ENCODE measurements around the gene SLC13A3.
A peak's percentile ranks its signal among the peaks of the same experiment; 100 is the strongest.

The SLC13A3 gene, protein sequence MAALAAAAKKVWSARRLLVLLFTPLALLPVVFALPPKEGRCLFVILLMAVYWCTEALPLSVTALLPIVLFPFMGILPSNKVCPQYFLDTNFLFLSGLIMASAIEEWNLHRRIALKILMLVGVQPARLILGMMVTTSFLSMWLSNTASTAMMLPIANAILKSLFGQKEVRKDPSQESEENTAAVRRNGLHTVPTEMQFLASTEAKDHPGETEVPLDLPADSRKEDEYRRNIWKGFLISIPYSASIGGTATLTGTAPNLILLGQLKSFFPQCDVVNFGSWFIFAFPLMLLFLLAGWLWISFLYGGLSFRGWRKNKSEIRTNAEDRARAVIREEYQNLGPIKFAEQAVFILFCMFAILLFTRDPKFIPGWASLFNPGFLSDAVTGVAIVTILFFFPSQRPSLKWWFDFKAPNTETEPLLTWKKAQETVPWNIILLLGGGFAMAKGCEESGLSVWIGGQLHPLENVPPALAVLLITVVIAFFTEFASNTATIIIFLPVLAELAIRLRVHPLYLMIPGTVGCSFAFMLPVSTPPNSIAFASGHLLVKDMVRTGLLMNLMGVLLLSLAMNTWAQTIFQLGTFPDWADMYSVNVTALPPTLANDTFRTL

DNA sequence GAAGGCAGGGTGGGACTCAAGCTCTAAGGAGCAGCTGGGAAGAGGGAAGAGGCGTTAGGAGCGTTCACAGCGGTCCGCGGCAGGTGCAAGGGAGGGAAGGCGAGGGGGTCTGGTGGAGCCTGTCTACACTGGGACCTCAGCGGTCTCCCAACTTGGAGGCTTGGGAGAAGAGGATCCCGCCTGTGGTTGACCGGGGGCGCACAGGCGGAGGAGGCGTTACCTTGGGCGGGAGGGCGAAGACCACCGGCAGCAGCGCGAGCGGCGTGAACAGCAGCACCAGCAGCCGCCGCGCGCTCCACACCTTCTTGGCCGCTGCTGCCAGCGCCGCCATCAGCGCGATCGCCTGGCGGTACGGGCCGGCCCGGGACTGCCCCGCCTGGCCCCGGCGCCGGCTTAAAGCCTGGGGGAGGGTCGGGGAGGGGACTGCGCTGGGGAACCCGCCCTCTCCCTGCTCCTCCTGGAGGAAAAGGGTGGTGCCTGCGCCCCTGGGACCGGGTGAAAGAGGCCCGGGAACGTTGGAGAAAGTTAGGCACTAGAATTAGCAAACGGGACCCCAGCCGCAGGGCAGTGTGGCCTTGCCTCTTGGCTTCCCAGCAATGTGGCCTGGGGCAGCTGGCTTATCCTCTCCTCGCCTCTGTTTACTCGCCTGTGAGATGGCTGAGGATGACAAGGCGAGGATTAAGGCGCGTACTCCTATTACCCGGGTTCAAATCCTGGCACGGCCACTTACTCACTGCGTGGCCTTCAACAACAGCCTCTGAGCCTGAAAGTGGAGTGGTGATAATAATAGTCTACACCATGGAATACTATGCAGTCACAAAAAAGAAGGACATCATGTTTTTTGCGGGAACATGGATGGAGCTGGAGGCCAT lies at the start of gene SLC13A3:
Gene SLC13A3 (minus strand): TSS at position 369 of the 872 bp plus-strand sequence. CDS start 38 bp downstream, at position 331.
- no peak for DNase-seq (ENCODE audit: low read depth)

DNA sequence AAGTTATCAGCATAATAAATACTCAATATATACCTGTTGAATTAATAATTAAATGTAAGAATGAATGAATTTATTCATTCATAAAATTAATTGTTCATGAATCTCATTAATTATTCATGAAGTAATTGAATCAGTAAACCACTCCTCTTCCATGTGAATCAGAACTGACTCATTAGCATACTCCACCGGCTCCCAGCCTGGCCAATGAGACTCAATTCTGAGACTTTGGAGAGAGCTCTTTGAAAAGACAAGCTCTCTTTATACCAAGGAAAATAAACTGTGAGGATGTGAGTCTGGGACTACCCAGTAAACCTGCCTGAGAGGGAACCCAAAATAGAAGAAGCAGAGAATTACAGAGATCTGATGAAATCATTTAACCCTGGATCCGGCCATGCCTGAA lies 49.8 kb upstream of the SLC13A3 start:
- no peak for DNase-seq (ENCODE audit: low read depth)

DNA sequence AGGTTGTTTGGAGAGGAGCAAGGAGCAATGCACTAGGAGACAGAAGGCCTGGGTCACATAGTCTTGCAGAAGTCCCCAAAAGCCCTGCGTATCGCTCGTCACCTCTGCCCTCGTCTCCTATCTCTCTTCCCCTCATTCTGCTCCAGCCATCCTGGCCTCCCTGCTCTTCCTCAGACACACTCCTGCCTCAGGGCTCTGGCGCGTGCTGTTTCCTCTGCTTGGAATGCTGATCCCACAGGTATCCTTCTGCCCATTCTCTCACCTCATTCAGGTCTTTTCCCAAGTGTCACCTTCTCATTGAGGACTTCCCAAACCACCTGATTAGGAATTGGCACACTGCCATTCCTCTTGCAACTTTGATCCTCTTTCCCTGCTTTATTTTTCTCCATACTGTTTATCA lies 49.2 kb upstream of the SLC13A3 start:
- no peak for DNase-seq (ENCODE audit: low read depth)

DNA sequence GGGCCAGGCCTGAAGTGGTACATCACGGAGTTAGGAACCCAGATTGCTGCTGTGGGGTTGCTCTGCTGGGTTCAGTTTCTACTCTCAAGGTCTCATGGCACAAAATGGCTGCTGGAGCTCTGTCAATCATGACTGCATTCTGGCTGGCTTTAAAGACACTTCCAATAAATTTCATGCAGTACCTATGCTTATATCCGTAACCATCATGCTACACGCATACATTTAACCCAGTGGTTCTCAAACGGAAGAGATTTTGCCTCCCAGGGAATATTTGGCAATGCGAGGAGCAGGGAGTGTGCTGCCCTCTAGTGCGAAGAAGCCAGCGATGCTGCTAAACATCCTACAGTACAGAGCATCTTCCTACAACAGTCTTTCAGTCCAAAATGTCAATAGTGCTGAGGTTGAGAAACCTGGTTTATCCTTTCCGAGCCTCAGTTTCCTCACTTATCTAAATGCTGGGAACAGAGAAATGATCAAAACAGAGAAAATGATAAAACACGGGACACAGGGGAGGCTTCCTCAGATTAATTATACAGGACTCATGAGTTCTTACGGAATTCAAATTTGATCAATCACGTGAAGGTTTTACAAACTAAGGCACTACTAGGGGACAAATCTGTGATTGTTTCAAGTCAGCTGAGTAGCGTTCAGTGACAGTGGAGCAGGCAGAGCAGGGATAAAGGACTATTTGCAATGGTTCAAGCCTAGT lies 48.5 kb upstream of the SLC13A3 start:
- DNase-seq (ENCODE audit: low read depth), result peak; percentile 54

DNA sequence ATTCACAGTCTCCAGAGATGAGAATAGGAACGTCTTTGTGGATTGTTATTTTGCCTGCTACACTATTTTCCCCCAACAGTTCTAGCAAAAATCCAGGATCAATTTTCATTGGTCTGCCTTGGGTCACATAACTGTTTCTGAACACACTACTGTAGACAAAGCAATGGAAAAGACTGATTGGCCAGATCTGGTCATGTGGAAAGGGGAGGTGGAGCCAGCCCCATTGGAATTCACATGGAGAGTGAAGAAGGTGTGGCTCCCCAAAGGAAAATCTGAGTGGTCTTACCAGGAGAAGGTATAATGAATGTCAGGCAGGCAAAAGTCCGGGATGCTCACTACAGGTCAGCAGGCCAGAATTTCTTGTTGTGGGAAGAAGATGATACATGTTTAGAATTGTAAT lies 47.5 kb upstream of the SLC13A3 start:
- DNase-seq (ENCODE audit: low read depth), result no peak

DNA sequence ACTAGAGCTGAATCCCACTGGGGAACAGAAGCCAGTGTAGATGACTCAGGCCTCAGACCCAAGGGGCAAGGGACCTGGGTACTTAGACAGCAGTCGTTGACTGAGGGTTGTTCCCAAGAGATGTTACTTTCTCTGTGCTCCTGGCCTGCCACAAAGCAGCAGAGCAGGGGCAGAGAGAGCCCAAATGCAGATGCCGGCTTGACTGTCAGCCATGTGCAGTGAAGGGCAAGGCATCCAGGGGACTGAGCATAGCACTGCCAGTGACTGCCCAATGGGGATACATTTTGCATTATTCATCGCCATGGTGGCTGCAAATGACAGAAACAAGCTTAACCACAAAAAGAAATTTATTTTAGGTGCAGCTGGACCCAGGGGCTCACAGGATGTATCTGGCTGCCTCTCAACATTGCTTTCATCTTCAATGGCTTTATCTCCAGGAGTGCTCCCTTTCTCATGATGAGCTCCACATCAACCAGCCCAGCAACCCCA lies 45.6 kb upstream of the SLC13A3 start:
- DNase-seq (ENCODE audit: low read depth), result no peak

DNA sequence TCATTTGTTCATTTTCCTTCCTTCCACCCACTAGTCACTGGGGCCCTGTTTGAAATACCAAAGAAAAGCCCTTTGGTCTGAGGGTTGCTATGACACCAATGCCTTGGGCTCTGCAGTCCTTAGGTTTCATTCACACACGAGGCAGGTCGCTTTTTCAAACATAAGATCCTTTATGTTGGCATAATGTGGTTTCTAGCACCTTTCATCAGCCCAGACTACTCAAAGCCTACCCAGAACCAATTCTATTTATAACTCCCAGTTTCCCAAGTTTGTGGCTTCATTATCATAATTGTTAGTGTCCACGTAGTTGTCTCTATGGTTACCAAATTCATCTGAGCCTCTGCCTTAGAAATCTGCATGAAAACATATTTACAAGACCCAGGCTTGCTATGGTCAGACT lies 44.6 kb upstream of the SLC13A3 start:
- peak; percentile 94 for DNase-seq (ENCODE audit: low read depth)

DNA sequence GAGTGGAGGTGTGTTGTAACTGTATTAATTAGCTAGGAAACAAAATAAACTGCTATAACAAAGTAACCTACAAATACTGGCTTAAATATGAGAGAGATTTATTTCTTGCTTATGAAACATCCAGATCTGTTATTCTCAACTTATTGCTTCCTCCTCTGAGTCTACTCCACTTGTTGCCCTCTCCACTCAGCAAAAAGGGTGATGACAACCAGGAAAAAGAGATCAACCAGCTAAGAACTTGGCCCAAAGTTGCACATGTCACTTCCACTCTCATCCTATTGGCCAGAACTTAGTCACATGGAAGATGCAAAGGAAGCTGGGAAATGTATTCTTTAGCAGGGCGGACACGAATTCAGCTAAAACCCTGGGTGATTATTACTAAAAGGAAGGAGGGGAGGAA lies 43.2 kb upstream of the SLC13A3 start:
- DNase-seq (ENCODE audit: low read depth), result peak; percentile 53

DNA sequence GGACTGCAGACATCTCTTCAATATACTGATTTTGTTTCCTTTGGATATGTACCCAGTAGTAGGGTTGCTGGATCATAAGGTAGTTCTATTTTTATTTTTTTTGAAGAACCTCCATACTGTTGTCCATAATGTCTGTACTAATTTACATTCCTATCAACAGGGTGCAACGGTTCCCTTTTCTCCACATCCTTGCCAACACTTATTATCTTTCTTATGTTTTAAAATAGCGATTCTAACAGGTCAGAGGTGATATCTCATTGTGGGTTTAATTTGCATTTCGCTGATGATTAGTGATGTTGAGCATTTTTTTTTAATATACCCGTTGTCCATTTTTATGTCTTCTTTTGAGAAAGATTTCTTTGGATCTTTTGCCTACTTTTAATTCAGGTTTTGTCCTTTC lies 39.9 kb upstream of the SLC13A3 start:
- DNase-seq (ENCODE audit: low read depth), result no peak

DNA sequence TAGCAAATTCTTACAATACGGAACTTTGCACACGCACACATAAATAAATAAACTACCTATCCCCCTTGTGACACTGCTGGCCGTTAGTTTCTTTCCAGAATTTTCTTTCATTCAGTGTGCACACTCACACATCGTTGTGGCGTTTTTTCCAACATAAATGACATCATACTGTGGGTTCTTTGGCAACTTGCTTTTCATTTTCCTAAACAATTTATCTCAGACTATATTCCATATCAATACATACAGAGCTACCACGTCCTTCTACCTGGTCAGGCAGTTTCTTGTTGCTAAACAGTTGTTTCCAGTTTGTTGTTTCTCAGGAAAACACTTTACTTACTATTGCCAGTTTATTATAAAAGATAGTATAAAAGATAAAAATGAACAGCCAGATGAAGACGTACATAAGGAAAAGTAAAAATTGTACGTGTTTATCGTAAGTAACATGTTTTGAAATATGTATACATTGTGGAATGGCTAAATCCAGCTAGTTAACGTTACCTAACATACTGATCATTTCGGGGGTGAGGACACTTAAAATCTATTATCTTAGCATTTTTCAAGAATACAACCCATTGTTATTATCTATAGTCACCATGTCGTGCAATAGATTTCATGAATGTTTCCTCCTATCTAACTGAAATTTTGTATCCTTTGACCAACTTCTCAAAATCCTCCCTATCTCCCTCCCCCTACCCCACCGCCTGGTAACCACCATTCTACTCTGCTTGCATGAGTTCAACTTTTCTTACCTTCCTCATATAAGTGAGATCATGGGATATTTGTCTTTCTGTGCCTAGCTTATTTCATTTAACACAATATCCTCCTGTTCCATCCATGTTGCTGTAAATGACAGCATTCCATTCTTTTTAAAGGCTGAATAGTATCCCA lies 39.2 kb upstream of the SLC13A3 start:
- DNase-seq (ENCODE audit: low read depth), result no peak

DNA sequence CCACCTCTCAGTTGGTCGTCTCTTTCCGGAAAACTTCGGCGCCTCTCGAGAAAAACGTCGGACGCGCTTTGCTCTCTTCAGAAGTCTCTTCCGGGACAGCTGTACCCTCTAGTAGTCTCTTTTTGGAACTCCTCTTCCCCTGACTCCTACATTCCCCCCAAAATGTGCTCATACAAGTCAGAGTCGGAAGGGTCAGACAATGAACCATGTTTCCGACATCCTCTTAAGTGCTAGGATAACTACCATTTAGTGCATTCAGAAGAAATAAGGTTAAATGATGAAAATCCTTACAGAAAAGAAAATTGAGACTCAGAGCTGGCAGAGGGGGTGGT lies 38.5 kb upstream of the SLC13A3 start:
- DNase-seq (ENCODE audit: low read depth), result no peak

DNA sequence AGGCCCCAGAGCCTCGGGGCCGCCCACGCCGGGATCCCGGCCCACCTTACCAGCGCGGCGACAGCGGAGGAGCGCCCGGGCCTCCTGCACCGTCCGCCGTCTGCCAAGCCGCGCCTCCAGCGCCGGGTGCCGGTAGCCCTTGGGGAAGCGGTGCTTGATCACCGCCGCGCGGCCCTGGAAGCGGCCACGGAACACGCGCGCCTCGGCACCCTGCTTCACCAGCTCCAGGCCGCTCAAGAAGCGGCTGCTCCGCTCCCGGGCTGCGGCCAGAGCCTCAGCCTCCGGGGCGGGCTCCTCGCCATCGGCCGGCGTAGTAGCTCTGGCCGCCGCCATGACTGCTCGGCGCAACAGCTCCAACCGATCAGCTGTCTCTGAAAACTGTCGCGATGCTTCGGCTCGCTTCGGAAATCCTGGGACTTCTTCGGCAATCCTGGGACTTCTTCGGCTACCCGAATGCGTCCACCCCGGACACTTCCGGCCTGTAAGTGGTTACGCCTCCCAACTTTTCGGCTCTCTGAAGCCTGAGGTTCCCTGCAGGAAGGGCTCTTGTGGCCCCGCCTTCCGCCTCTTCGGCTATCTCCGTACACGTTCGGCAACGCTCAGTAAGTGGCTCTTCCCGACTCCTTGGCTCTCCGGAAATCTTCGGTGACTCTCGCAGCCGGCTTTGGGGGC lies 38.0 kb upstream of the SLC13A3 start, which contains the start of gene TP53RK:
Gene TP53RK (minus strand): TSS at position 363 of the 672 bp plus-strand sequence. CDS start 30 bp downstream, at position 333.
- peak; percentile 100 for DNase-seq (ENCODE audit: low read depth)

DNA sequence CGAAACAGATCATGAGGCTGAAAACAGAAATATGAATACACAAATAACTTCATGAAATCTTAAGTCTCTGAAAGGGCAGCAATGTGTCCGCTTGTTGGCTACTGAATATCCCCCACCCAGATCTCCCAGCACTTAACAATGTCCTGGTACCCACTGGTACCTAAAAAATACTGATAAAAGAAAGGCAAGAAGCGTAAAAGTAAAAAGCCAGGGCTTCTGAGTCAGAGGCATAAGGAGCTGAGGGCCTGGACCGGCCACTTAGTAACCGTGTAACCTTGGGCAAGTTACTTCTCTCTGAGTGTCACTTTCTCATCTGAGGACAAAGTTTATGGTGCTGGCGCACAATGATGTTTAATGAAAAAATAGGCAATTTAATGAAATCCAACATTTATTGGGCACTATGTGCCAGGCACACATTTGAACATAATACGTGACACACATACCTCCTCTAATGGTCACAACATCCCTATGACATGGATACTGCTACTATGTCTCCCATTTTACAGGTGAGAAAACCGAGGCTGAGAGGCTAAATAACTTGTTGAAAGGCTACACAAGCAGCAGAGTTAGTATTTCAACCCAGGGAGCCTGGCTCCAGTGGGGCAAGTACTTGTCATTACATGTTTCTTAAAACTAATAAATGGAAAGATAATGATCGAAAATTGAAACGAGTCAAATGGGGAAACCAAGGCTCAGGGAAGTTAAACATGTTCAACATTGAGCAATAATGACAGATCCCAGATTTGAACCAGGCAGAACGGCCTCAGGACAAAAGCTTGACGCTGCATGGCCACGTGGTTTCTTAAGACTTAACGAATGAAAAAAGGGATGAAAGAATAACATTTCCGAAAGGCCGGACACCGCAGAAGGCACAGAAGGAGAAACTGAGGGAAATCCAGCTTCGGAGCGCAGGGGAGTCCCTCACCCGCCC lies 37.2 kb upstream of the SLC13A3 start:
- DNase-seq (ENCODE audit: low read depth), result peak; percentile 50

DNA sequence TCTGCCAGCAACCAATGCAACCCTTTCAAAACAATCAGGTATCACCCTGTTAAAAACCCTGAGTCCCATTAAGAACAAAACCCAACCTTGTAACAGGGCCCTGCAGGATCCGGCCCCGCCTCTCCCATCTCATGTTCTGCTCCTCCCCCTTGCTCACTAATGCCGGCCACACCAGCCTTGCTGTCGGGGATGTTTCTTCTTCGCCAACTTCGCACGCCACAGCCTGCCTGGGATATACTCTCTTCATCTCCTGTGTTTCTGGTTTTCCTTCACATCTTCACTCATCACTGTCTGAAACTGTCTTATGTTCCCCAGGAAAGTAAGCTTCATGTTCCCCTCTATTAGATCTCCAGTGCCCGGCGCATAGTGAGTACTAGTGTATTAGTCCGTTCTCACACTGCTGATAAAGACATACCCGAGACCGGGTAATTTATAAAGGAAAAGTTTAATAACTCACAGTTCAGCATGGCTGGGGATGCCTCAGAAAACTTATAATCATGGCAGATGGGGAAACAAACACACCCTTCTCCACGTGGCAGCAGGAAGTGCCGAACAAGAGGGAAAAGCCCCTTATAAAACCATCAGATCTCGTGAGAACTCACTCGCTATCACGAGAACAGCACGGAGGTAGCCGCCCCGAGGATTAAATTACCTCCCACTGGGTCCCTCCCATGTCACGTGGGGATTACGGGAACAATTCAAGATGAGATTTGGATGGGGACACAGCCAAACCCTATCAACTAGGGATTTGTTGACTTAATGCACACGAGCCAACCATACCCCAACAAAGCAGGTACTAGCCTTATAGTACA lies 32.9 kb upstream of the SLC13A3 start:
- peak; percentile 78 for DNase-seq (ENCODE audit: low read depth)

DNA sequence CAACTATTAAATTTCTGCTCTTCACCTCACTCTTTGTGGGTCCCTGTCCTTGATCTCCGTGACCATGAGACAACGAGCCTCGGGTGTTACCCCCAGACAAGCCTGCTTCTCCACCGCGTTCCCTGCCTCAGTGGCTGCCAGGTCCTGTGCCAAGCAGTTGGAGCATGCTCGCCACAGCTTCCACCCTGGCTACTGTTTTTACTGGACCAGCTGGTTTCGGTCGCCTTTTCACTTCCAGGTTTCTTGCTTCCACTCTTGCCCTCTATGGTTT lies 32.3 kb upstream of the SLC13A3 start:
- no peak for DNase-seq (ENCODE audit: low read depth)

DNA sequence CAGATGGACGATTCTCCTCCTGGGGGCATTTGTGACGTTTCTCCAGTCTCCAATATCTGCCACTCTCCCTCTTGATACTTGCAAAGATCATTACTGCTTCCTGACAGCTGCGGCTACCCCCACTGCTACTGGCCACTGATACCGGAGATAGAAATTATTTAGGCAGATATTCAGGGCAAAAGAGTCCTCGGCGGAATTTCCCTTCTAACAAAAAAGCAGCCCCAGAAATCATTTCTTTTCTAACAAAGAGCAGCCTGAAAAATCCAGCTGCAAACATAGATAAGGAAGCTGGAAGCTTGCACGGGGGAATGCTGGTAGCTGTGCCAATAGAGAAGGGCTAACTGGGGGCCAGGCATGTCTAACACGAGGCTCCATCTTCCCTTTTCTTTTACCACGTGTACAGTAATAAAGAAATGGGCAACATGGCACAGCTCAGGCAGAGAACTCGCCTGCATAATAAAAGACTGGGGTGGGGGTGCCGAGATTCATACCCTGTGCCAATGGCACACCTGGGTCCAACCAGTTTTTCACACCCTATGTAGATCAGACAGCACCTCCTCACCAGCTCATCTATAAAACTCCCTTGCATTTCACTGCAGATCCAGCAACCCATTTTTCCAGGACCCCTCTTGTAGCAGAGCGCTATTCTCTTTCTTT lies 31.9 kb upstream of the SLC13A3 start:
- DNase-seq (ENCODE audit: low read depth), result no peak

DNA sequence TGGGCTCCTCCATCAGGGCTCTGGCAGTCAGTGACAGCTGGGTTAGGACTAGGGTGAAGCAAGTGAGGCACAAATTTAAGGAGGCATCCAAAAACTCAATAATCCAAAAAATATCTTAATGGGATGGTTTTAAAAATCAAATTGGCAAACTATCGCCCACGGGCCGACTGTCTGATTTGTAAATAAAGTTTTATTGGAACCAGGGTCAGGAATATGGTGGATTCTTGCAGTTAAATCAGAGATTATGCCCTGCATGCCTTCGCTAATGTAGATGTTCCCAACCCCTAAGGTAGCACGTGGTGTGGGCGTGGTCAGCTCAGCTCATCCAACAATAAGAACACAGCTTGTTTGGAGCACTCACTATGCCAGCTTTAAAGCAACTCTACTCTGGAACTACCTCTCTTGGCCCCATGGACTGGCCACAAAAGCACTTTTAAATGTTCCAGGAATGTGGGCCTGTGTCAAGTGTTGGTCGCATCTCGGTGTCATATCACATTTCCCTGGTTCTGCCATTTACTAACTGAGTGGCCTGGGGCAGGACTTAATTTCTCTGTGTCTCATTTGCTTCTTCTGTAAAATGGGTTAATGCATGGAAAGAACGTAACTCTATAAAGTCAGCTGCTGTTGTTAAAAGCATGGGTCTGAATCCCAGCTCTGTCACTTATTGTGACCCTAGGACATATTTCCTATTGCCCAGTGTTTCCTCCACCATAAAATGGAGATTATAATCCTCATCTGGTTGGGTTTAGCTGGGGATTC lies 31.0 kb upstream of the SLC13A3 start:
- DNase-seq (ENCODE audit: low read depth), result no peak
